H1 (cell line): ENCODE data around the gene CDK2. TPM values are rescaled to one million over a fixed set of nuclear protein-coding genes. Genes with fewer than 3 reads are reported as not detected.
"Not testable (repeated sequence)": the region's sequence is repeated elsewhere in the genome, so short reads cannot be mapped to it uniquely, and the experiment has no call there.

Experiments used
- CTCF ChIA-PET: fragments of 300-600 bp; sonication (Branson Sonifier 250); formaldehyde crosslinking; loops from one replicate; lab custom pipeline; 2021; ENCODE audit not compliant: partially characterized antibody; lab: Charles Lee
- POLR2A ChIA-PET: fragments of 300-600 bp; sonication (Branson Sonifier 250); formaldehyde crosslinking; loops from one replicate; lab custom pipeline; 2021; ENCODE audit warnings: inconsistent platforms; ENCODE audit not compliant: partially characterized antibody; lab: Charles Lee
- DNase-seq, 2 experiments: peaks; one replicate each; pipeline versions ENCODE4 v3.0.0 to v3.0.0-alpha.2; 2010 to 2022; ENCODE audit warnings: low spot score in 2 of 2, low read depth in 1 of 2, mixed read lengths in 1 of 2
- FAIRE-seq: peaks from 2 replicates; lab custom pipeline; 2011; peaks lifted over from hg19 to GRCh38; lab: Jason Lieb, UNC
- H2AFZ ChIP-seq: 2 replicates; pipeline ENCODE4 v1.8.1; 2012; ENCODE audit warnings: low read length, inconsistent platforms
- H2AK5ac ChIP-seq: 2 replicates; pipeline ENCODE4 v1.6.1; 2013; ENCODE audit warnings: low read depth, low read length
- H2BK120ac ChIP-seq: replicated peaks from 2 replicates; pipeline ENCODE3; 2013; ENCODE audit warnings: low read depth, low read length, inconsistent platforms
- H2BK12ac ChIP-seq: 2 replicates; pipeline ENCODE4 v1.6.1; 2013; ENCODE audit warnings: low read depth, low read length
- H2BK15ac ChIP-seq: 2 replicates; pipeline ENCODE4 v1.6.1; 2013; ENCODE audit warnings: low read length
- H2BK20ac ChIP-seq: 2 replicates; pipeline ENCODE4 v1.6.1; 2013; ENCODE audit warnings: low read length
- H2BK5ac ChIP-seq: 2 replicates; pipeline ENCODE4 v1.6.1; 2013; ENCODE audit warnings: low read depth, low read length
- H3K14ac ChIP-seq: 2 replicates; pipeline ENCODE4 v1.6.1; 2013; ENCODE audit warnings: inconsistent platforms; ENCODE audit not compliant: insufficient read length
- H3K18ac ChIP-seq: 2 replicates; pipeline ENCODE4 v1.6.1; 2013; ENCODE audit warnings: low read length; ENCODE audit errors: extremely low read depth
- H3K23ac ChIP-seq: 2 replicates; pipeline ENCODE4 v1.6.1; 2013; ENCODE audit warnings: inconsistent platforms; ENCODE audit not compliant: insufficient read length
- H3K23me2 ChIP-seq: 2 replicates; pipeline ENCODE4 v1.6.1; 2013; ENCODE audit warnings: low read depth, low read length
- H3K27ac ChIP-seq: 2 replicates; pipeline ENCODE4 v1.6.1; 2011; ENCODE audit warnings: low read depth, low read length, inconsistent platforms
- H3K27me3 ChIP-seq, 4 experiments: replicated peaks in 1 of 4; 1 replicate in 1 of 4; 2 replicates in 3 of 4; pipeline versions ENCODE4 v1.6.1 to v1.8.1; 2011 to 2013; ENCODE audit warnings: low read length in 3 of 4, mild to moderate bottlenecking in 3 of 4, inconsistent platforms in 2 of 4, mixed read lengths in 2 of 4, moderate library complexity in 1 of 4; ENCODE audit not compliant: control insufficient read depth in 3 of 4, insufficient read depth in 3 of 4; ENCODE audit errors: extremely low read depth in 1 of 4
- H3K36me3 ChIP-seq, 4 experiments: 2 replicates each; pipeline versions ENCODE4 v1.6.1 to v1.8.1; 2011 to 2013; ENCODE audit warnings: mild to moderate bottlenecking in 4 of 4, low read length in 3 of 4, moderate library complexity in 2 of 4, control low read depth in 1 of 4, inconsistent platforms in 1 of 4; ENCODE audit not compliant: insufficient read depth in 4 of 4, control insufficient read depth in 2 of 4
- H3K4ac ChIP-seq: replicated peaks from 2 replicates; pipeline ENCODE3; 2013; ENCODE audit warnings: low read length, low read depth, mixed read lengths, inconsistent platforms; ENCODE audit not compliant: insufficient read length
- H3K4me1 ChIP-seq, 4 experiments: replicated peaks in 1 of 4; 1 replicate in 1 of 4; 2 replicates in 3 of 4; pipeline versions ENCODE4 v1.6.1 to v1.8.1; 2011 to 2013; ENCODE audit warnings: low read length in 3 of 4, inconsistent platforms in 2 of 4, mixed read lengths in 1 of 4; ENCODE audit not compliant: insufficient read depth in 4 of 4, control insufficient read depth in 3 of 4
- H3K4me2 ChIP-seq, 2 experiments: 2 replicates each; pipeline versions ENCODE4 v1.6.1 to v1.8.1; 2011 to 2013; ENCODE audit warnings: low read depth in 2 of 2, low read length in 2 of 2, control low read depth in 1 of 2, inconsistent platforms in 1 of 2, mild to moderate bottlenecking in 1 of 2; ENCODE audit not compliant: insufficient read depth in 1 of 2
- H3K4me3 ChIP-seq, 4 experiments: fragments of 200-600, 300-600 bp in 1 of 4; sonication (generic), shearing (Covaris generic), sonication (Bioruptor Twin) in 1 of 4; 2 replicates each; pipeline versions ENCODE4 v1.5.1 to v1.8.1; 2011 to 2016; ENCODE audit warnings: low read length in 4 of 4, low read depth in 3 of 4, control low read depth in 2 of 4, inconsistent platforms in 2 of 4, mild to moderate bottlenecking in 2 of 4, mixed read lengths in 1 of 4, moderate library complexity in 1 of 4; ENCODE audit not compliant: insufficient read depth in 2 of 4; ENCODE audit errors: extremely low read depth in 1 of 4
- H3K56ac ChIP-seq: replicated peaks from 2 replicates; pipeline ENCODE3; 2013; ENCODE audit warnings: low read depth, mild to moderate bottlenecking, mixed read lengths, low read length, inconsistent platforms; ENCODE audit not compliant: insufficient read length
- H3K79me1 ChIP-seq: 2 replicates; pipeline ENCODE4 v1.6.1; 2013; ENCODE audit warnings: low read depth, low read length, control low read depth
- H3K79me2 ChIP-seq, 2 experiments: 2 replicates each; pipeline versions ENCODE4 v1.6.1 to v1.8.1; 2012 to 2013; ENCODE audit warnings: low read length in 2 of 2, mild to moderate bottlenecking in 2 of 2, inconsistent platforms in 1 of 2; ENCODE audit not compliant: insufficient read depth in 2 of 2, control insufficient read depth in 1 of 2
- H3K9ac ChIP-seq, 4 experiments: replicated peaks in 1 of 4; 1 replicate in 1 of 4; 2 replicates in 3 of 4; pipeline versions ENCODE4 v1.6.1 to v1.8.1; 2011 to 2013; ENCODE audit warnings: low read depth in 3 of 4, low read length in 3 of 4, control low read depth in 2 of 4, mild to moderate bottlenecking in 2 of 4, moderate library complexity in 2 of 4, inconsistent platforms in 1 of 4; ENCODE audit errors: extremely low read depth in 1 of 4
- H3K9me3 ChIP-seq, 2 experiments: 2 replicates each; pipeline versions ENCODE4 v1.6.1 to v1.8.1; 2012 to 2013; ENCODE audit warnings: mild to moderate bottlenecking in 2 of 2, moderate library complexity in 2 of 2, control low read depth in 1 of 2, inconsistent platforms in 1 of 2, low read depth in 1 of 2, low read length in 1 of 2, mixed read lengths in 1 of 2; ENCODE audit not compliant: insufficient read depth in 2 of 2
- H4K20me1 ChIP-seq, 2 experiments: replicated peaks in 1 of 2; 2 replicates each; pipeline versions ENCODE3 to v1.8.1; 2011 to 2013; ENCODE audit warnings: inconsistent platforms in 2 of 2, low read length in 2 of 2, mild to moderate bottlenecking in 1 of 2; ENCODE audit not compliant: insufficient read depth in 2 of 2, control insufficient read depth in 1 of 2
- H4K5ac ChIP-seq: 2 replicates; pipeline ENCODE4 v1.6.1; 2013; ENCODE audit warnings: low read length, low read depth, mixed read lengths, inconsistent platforms; ENCODE audit not compliant: insufficient read length
- H4K8ac ChIP-seq: 2 replicates; pipeline ENCODE4 v1.8.0; 2013; ENCODE audit warnings: mild to moderate bottlenecking, moderate library complexity, low read length, inconsistent platforms; ENCODE audit not compliant: insufficient read depth; ENCODE audit errors: extremely low read depth
- H4K91ac ChIP-seq: replicated peaks from 2 replicates; pipeline ENCODE3; 2013; ENCODE audit warnings: low read length, mixed read lengths, inconsistent platforms; ENCODE audit not compliant: insufficient read length
- WGBS, 2 experiments: shearing (Covaris generic) in 1 of 2; methylation state at CpG; one replicate each; pipeline versions ENCODE4 v1.1.6 to v1.1.7; 2013 to 2015; ENCODE audit warnings: low lambda C conversion rate in 2 of 2, mixed read lengths in 2 of 2, inconsistent platforms in 1 of 2, low coverage in 1 of 2, missing lambda C conversion rate in 1 of 2; ENCODE audit not compliant: insufficient replicate concordance in 2 of 2, insufficient coverage in 1 of 2, insufficient read length in 1 of 2; ENCODE audit errors: extremely low coverage in 1 of 2, missing lambda C conversion rate in 1 of 2; 5-methylcytosine and 5-hydroxymethylcytosine counted together
- polyA plus RNA-seq, 7 experiments: library from polyadenylated mRNA; depleted of rRNA in 3 of 7; stranded (reverse) in 5 of 7; unstranded in 2 of 7; fragments of >200 nt in 5 of 7; fragments of 200-250 nt in 2 of 7; gene quantifications; 1 replicate in 5 of 7; 2 replicates in 1 of 7; 4 replicates in 1 of 7; pipeline versions ENCODE4 v1.2.1 to v1.2.3, GENCODE V29; 2011 to 2013; ENCODE audit warnings: missing spikeins in 2 of 7, mixed read lengths in 2 of 7
- total RNA-seq: library from RNA; stranded (reverse); fragmentation: NEBNext Ultra II Directional; extraction: Animal tissue kit (Norgen Biotek cat#: 25700); gene quantifications from 2 replicates; pipeline ENCODE4 v1.2.1, GENCODE V29; 2021

The CDK2 gene
- total and polyA plus RNA-seq, 2 of the 8 experiments (the other 6 are each of a cell fraction or from before 2014, with no cell fraction given) = 39.4 to 42.5 TPM

- H3K4ac ChIP-seq, H2BK12ac ChIP-seq, H3K9me3 ChIP-seq, H2BK5ac ChIP-seq, H4K91ac ChIP-seq, H4K5ac ChIP-seq, H2AFZ ChIP-seq, H2BK15ac ChIP-seq, H3K14ac ChIP-seq, DNase-seq, H3K23ac ChIP-seq, H3K56ac ChIP-seq, H3K27me3 ChIP-seq, H3K9ac ChIP-seq, H4K8ac ChIP-seq, H3K4me2 ChIP-seq, H3K79me2 ChIP-seq, FAIRE-seq, H2AK5ac ChIP-seq, H3K4me1 ChIP-seq, H3K23me2 ChIP-seq, H3K18ac ChIP-seq, H3K4me3 ChIP-seq, H3K79me1 ChIP-seq, H3K27ac ChIP-seq, H2BK120ac ChIP-seq, H2BK20ac ChIP-seq, H4K20me1 ChIP-seq: not testable (repeated sequence)
- ChIA-PET CTCF (interaction anchor here (0.6 to 4.7 kb wide), 5 partner anchors 10 to 336 kb away, joined by 3 to 42 read pairs (median 4); partner anchors contain the start of gene SUOX), POLR2A (interaction anchor here (1.2 to 4.3 kb wide), 3 partner anchors 10 to 12 kb away, joined by 3 to 24 read pairs (median 3); partner anchors contain the start of genes RAB5B and SUOX)
- peaks cover 3 to 53% (median 22%) of the 10 kb centered on the region in 4 experiments; a peak in 7 of 8 replicates for H3K36me3 ChIP-seq
- 94% methylated on average over 4 of the region's 7 CpGs; no CpG with 5 or more reads in 1 of the 2 experiments for WGBS, 2 experiments
These were observed 19.3 kb downstream of the CDK2 start for GRCh38 chr12:55985976-55986375.
